Measurements from ENCODE around the gene C4orf17. TPM values are rescaled to one million over a fixed set of nuclear protein-coding genes. Genes with fewer than 3 reads are reported as not detected.

The C4orf17 gene
- total RNA-seq, 1 experiment from 2014 or later = not detected

GRCh38 chr4:99572527-99573240 is 61.9 kb downstream of the C4orf17 start:
- no TSS peak for BruUV-seq (replicated peaks)

GRCh38 chr4:99573735-99574368 is 63.0 kb downstream of the C4orf17 start:
- CTCF ChIA-PET = no interaction called here
- intact Hi-C loops (cut with micrococcal nuclease; ENCODE audit: unreplicated experiment) = no loop called here
- no peaks in the 10 kb centered on the region for H3K36me3 ChIP-seq (ENCODE audit: insufficient read depth, low read length, poor library complexity, severe bottlenecking)
- H3K4me3 ChIP-seq (ENCODE audit: low read depth, low read length, poor library complexity, severe bottlenecking) = no peak overlapping the region
- peaks cover 67% of the 10 kb centered on the region for H3K27me3 ChIP-seq (replicated peaks; ENCODE audit: insufficient read depth, low read depth, low read length, poor library complexity)
- DNase-seq (ENCODE audit: low spot score) = no peak
- no peak overlapping the region for H3K27ac ChIP-seq (ENCODE audit: low read depth, low read length, poor library complexity, severe bottlenecking)
- POLR2A ChIA-PET (ENCODE audit: low non-redundant PET) = no interaction called here
- no peaks in the 10 kb centered on the region for H3K4me1 ChIP-seq (ENCODE audit: insufficient read depth, low read length, poor library complexity, severe bottlenecking)
- BruUV-seq (replicated peaks) = no TSS peak
- H3K9me3 ChIP-seq (ENCODE audit: low read depth, low read length, poor library complexity, severe bottlenecking) = no peaks in the 10 kb centered on the region
- no peak for TF ChIP-seq EZH2 (IDR thresholded peaks at IDR 0.05; ENCODE audit: borderline replicate concordance, low read depth, low read length, poor library complexity, severe bottlenecking)

More at GRCh38 chr4:99572527-99573240, 61.9 kb downstream of the C4orf17 start:
- TF ChIP-seq CTCF (conservative IDR thresholded peaks at IDR 0.05; ENCODE audit: low read depth, low read length) = no peak
- TF ChIP-seq EZH2 (IDR thresholded peaks at IDR 0.05; ENCODE audit: borderline replicate concordance, low read depth, low read length, poor library complexity, severe bottlenecking) = no peak
- intact Hi-C loops (cut with micrococcal nuclease; ENCODE audit: unreplicated experiment) = no loop called here
- no peak overlapping the region for H3K4me3 ChIP-seq (ENCODE audit: low read depth, low read length, poor library complexity, severe bottlenecking)
- DNase-seq (ENCODE audit: low spot score) = no peak
- CTCF ChIA-PET = no interaction called here
- no peak overlapping the region for H3K27ac ChIP-seq (ENCODE audit: low read depth, low read length, poor library complexity, severe bottlenecking)
- POLR2A ChIA-PET (ENCODE audit: low non-redundant PET) = no interaction called here
- H3K27me3 ChIP-seq (replicated peaks; ENCODE audit: insufficient read depth, low read depth, low read length, poor library complexity) = peaks cover 57% of the 10 kb centered on the region
- H3K4me1 ChIP-seq (ENCODE audit: insufficient read depth, low read length, poor library complexity, severe bottlenecking) = no peaks in the 10 kb centered on the region
- no peaks in the 10 kb centered on the region for H3K9me3 ChIP-seq (ENCODE audit: low read depth, low read length, poor library complexity, severe bottlenecking)
- no peaks in the 10 kb centered on the region for H3K36me3 ChIP-seq (ENCODE audit: insufficient read depth, low read length, poor library complexity, severe bottlenecking)

- TF ChIP-seq CTCF (conservative IDR thresholded peaks at IDR 0.05; ENCODE audit: low read depth, low read length) = no peak
- no peak for TF ChIP-seq EZH2 (IDR thresholded peaks at IDR 0.05; ENCODE audit: borderline replicate concordance, low read depth, low read length, poor library complexity, severe bottlenecking)
- no peaks in the 10 kb centered on the region for H3K9me3 ChIP-seq (ENCODE audit: low read depth, low read length, poor library complexity, severe bottlenecking)
- no peak within 1 kb of the TSS for H3K27ac ChIP-seq (ENCODE audit: low read depth, low read length, poor library complexity, severe bottlenecking)
- no peaks in the 10 kb centered on the region for H3K4me1 ChIP-seq (ENCODE audit: insufficient read depth, low read length, poor library complexity, severe bottlenecking)
- BruUV-seq (replicated peaks) = no TSS peak
- H3K4me3 ChIP-seq (ENCODE audit: low read depth, low read length, poor library complexity, severe bottlenecking) = no peak within 1 kb of the TSS
- ChIA-PET CTCF (no interaction called here), POLR2A (ENCODE audit: low non-redundant PET) (no interaction called here)
- no peak for DNase-seq (ENCODE audit: low spot score)
- H3K27me3 ChIP-seq (replicated peaks; ENCODE audit: insufficient read depth, low read depth, low read length, poor library complexity) = peaks cover 74% of the 10 kb centered on the region
- H3K36me3 ChIP-seq (ENCODE audit: insufficient read depth, low read length, poor library complexity, severe bottlenecking) = no peaks in the 10 kb centered on the region
- intact Hi-C loops (cut with micrococcal nuclease; ENCODE audit: unreplicated experiment) = no loop called here
Observed at GRCh38 chr4:99574530-99575324, 63.9 kb downstream of the C4orf17 start, which contains the start of gene MTTP. MTTP (plus strand) TSS chr4:99574824; CDS start chr4:99574910, 86 bp downstream.

All from A673 (cell line).